GM21529 (cell line): ENCODE data around the gene BIN1.

ENCODE experiments used
- ATAC-seq: cut with Tn5 transposase; IDR thresholded peaks from one replicate; pipeline ENCODE4 v1.9.1; 2021; ENCODE audit not compliant: unreplicated experiment

The BIN1 gene

DNA sequence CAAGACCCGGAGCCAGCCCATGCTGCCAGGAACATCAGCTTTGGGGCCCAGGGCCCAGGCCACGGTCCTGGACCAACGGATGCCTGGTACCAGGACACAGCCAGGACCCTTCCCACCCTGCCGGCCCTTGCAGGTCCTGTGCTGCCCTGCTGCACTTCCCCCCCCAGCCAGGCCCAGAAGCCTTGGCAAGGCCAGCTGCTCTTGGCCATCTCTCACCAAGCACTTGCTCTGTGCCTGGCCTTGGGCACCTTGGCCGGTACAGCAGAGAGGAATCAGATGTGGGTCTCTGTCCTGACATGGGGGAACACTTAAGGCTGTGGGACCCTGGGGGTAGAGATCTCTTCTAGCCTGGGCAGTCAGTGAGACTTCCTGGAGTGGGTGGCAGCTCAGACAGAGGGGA is 28.9 kb downstream of the BIN1 start:
- ATAC-seq, result no peak

DNA sequence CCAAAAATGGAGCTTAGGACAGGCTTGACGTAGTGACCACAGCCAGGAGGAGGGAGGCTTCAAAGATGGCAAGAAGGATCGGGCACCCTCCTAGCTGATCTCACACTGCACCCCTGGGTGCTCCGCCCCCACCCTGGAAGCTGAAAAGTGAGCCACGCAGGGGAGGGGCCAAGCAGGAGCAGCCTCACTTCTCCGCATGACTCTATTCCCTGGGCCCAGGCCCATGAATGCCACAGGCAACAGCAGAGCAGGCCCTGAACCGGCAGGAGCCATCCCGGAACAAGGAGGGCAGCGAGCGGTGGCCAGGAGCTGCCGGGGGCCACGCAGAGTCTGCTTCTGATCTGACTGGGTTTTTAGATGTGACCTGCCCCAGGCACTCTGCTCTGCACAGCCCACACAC is 30.0 kb downstream of the BIN1 start:
- no peak for ATAC-seq

DNA sequence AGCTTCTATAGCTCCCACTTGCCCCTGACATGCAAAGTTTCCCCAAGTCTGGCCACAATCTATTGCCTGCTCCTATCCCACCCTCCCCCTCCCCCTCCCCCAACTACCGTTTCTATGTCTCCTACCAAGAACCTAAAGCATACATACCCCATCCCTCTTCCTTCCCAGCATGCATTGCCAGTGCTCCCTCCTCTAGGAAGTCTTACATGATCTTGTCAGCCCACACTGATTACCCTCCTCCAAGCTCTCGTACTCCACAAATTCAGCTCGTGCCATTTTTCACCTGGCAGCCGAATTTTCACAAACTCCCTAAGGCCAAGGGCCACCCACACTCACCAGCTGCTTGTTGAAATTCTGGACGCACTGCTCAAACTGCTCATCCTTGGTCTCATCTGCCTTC is 30.7 kb downstream of the BIN1 start:
- ATAC-seq, result no peak

DNA sequence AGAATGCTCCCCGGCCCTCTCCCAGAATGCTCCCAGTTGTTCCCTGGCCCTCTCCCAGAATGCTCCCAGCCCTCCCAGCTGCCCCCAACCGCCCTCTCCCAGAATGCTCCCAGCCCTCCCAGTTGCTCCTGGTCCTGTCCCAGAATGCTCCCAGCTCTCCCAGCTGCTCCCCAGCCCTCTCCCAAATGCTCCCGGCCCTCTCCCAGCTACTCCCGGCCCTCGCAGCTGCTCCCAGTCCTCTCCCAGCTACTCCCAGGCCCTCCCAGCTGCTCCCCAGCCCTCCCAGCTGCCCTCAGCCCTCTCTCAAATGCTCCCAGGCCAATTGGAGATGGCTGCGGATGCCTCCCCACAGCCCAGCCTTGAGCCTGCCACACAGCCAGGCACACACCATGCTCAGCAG is 31.1 kb downstream of the BIN1 start:
- no peak for ATAC-seq

DNA sequence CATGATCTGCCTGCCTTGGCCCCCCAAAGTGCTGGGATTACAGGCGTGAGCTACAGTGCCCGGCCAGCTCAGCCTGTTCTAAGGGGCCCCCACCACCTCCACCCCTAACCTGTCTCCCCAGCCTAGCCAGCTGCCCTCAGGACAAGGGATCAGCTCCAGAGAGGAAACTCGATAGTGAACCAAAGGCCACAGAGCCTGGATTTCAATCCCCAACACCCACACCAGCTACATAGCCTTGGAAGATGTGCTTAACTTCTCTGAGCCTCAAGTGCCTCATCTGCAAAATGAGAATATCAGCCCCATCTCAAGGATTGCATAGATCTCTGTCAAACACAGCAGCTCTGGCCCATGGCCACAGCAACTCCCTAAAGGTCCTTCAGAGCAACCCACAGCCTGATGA is 32.0 kb downstream of the BIN1 start:
- no peak for ATAC-seq

DNA sequence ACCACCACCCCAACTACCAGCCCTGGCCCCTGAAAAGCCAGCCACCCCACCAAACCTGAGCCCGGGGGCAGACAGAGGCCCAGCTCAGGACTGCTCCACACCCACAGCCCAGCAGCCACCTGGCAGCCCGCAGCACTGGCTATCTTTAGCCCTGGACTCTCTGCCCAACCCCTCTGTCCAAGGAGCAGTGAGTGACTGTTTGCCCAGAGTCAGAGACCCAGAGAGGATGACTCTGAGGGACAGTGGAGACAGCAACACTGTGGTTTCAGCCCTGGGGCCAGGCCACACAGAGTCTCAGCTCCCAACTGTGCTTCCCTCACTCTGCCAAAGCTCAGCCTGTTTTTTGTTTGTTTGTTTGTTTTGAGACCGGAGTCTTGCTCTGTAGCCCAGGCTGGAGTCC is 32.6 kb downstream of the BIN1 start:
- ATAC-seq, result no peak

DNA sequence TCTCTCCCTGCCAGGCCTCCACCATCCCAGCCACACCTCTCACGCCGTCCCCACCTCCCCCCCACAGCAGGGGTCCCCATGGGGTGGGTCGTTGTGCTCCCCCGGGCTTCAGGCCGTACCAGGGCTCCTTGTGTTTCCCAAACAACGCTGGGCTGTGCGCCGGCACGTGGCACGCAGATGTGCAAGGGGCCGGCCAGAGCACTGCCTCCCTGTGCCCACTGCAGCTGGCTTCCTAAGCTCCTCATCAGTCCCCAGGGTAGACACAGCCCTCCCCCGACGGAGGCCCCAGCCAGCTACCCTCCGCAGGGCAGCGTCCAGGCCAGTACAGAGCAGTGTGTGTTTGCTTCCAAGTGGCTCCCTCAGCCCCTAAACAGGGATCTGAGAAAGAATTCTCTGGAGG is 34.0 kb downstream of the BIN1 start:
- ATAC-seq, result no peak

DNA sequence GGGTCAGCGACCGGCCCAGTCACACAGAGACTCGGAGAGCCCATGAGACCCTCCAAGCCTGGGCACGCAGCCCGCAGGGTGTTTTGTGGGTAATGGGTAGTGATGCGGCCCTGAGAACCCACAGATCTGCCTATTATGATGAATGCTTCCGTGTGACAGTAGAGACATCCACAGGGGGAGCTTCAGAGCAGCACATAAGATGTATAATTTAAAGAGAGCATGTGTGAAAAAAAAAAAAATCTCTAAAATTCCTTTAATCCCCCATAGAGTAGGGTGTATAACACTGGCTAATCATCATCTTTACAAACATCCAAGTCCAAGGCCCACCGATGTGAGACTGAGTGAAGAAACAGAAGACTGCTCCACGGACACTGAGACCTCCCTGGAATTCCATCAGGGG is 34.6 kb downstream of the BIN1 start:
- ATAC-seq, result no peak

DNA sequence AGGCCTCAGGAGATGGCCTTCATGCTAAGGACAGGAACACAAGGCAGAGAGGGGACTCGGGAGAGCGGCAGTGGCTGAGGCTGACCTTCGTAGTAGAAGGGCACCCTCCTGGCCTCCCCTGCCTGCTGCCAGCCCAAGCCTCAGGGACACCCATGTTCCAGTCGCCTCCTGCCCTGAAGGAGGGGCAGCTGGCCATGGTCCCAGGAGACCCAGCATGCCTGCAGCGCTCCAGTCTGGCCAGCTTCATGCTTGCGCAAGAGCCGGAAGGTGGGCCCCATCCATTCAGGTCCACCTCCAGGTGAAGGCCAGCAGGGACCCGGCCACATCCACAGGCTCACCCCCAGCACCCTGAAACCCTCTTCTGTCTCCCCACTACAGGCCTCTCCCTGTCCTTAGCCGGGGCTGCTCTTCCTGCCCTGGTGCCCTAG is 35.0 kb downstream of the BIN1 start:
- ATAC-seq, result no peak

DNA sequence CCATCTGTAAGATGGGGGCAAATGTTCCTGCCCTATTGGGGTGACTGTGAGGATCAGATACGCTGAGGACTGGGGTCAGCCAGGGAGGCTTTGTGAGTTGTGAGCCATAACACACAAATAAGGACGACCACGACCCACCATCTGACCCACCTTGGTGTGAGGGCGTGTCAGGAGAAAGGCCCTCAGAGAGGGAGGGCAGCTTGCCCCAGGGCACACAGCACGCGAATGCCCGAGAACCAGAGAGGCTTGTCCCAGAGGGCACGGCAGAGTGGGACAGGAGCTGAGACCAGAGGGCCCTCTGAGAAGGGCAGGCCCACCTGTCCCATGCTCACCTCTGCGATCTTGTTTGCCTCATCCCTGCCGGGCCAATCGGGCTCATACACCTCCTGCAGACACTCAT is 36.7 kb downstream of the BIN1 start:
- ATAC-seq, result no peak

DNA sequence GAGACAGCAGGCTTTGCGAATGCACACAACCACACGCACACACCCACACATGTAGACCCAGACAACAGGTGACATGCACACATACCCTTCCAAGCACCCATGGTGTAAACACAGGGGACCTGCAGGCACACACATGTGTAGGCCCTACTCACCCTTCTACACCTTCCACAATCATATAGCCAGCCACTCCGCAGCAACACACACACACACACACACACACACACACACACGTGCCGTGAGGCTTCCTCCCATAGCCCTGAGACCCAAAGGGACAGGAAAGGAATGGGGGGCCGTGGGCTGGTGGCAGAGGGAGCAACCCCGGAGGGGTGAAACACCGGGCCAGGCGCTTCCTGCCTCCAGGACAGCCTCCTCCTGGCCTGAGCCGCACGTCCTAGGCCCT is 37.4 kb downstream of the BIN1 start:
- no peak for ATAC-seq

DNA sequence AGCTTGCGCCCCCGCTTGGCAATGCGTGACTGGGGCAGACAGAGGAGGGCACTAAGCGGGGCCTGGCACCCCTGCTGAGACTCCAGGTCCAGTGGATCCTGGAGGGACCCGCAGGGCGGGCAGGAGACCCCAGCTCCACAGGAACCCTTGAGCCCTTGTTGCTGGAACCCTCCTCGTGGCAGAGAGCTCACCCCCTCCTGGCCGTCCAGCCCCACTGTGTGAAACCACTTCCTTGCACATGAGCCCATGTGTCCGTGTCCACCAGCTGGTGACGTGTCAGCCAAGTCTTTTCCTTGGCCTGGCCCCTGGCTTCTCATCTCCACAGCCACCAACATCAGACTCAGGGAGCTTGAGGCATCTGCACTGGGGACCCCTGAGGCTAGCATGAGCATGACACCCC is 38.0 kb downstream of the BIN1 start:
- ATAC-seq, result no peak

DNA sequence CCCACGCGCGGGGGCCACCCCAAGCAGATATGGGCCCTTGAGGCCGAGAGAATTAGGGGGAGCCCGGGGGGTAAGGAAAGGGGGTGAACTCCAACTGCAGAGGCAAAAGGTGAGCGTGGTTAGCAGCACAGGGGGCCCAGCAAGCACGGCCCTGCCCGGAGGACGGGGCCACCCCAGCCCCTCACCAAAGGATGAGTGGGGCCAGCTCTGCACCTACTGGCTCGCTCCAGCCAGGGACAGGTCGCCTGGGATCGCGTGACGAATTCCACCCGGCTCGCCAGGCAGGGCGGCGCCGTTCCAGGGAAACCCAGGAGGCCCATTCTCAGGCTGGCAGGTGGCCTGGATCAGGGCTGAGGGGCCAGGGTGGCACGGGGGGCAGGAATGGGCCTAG is 38.6 kb downstream of the BIN1 start:
- no peak for ATAC-seq

DNA sequence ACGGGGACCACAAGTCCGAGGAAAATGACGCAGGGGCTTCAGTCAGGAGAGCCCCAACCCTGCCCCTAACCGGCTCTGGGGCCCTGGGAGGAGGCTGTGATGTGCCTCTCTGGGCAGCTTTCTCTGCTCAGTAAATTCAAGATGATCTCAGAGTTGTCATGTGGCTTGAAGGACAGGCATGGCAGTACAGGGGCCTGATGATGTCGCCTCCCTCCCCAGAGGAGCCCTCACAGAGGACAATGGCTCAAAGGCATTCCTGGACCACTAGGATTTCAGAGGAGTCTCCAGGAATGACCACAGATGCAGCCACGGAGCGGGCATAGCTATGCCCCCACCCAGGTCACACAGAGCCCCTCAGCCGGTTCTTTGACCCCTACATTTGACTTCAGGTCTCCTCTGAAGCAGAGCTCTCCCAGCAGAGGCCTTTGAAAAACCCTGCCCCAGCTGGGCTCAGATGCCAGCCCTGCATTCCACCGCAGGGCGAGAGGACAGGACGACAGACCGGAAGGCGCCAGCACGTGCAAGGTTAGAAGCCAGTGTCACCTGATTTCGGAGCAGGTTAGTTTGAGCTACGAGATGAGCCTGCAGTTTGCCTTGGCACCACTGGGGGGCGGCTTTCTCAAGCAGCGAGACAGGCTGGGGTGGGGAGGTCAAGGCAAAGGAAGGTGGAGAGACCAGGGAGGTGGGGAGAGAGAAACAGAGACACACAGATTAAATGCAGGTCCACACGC is 39.2 kb downstream of the BIN1 start:
- peak; percentile 38 for ATAC-seq

DNA sequence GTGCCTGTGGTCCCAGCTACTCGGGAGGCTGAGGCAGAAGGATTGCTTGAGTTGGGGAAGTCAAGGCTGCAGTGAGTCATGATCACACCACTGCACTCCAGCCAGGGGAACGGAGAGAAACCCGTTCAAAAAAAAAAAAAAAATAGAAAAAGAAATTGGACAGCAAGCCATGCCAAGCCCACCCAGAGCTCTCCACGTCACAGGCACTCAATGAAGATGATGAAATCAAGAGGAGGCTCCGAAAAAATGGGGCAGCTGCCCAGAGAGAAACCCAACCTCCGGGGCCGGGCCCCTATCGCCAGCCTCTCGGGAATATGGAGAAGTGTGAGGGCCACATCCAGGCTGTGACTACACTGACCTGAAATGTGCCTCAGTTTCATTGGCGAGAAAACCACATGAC is 40.0 kb downstream of the BIN1 start:
- no peak for ATAC-seq

DNA sequence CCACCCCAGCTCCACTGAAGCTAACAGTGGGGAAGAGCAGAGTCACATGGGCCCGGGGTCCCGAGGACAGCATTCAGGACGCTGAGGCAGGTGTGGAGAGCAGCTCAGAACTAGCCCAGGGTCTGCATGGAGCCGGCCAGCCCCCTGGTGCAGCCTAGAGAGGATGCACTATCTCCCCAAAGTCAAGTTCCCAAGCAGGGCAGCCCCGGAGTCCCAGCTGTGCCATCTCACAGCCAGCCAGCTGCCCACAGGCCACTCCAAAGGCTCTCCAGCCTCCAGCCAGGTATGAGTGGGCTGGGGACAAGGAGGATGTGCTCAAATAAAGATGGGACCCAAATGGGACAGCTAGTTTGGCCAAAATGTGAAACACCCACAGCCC is 41.0 kb downstream of the BIN1 start:
- ATAC-seq, result no peak

DNA sequence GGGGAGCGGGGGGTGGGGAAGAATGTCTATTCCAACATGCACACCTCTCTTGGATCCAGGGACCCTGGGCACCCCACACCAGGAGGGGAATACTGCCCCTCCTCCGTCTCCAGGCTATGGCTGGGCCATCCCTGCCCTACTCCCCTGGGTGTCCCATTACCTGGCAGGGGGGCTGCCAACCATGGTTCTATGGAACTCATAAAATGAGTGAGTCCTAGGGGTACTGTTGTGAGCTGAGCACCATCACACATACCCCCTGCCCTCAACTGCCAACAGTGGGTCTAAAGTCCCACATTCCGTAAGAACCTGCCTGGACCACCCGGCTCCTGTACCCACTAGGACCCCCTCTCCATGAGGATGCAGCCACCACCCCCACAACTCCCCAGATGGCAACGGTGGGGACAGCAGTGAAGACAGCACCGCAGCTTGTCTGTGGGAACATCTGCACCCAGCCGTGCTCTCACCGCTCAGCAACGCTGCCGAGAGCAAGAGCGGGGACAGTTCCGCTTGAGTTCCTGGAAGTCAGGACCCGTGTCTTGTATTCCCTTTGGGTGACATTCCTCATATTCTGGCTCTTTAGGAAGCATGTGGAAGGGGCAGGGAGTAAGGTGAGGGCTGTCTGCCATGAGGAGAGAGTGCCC is 41.5 kb downstream of the BIN1 start:
- no peak for ATAC-seq

DNA sequence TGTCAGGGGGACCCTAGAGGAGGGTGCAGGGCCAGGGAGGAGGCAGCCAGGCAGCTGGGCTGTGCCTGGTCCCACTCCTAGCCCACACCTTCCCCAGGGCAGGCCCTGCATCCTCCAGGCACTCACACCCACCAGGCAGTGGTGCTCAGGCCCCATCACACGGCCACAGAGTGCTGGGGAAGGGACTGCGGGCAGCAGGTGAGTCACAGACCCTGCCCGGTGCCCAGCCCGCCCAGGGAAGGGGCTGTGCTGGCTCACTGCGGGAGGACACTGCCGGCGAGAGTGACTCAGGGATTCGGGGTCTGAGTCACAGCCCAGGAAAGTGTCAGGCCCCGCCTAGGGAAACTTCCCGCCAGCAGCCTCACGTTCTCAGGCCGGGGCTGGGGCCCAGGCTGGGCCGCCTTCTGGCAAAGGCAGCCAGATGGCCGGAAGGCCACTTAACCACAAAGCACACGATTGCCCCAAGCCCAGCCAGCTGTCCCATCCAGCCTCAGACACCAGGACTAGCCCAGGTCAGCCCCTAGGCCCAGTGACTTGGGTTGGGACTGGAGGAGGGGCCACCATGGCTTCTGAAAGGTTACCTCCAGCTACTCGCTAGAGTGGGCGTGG is 42.2 kb downstream of the BIN1 start:
- peak; percentile 89 for ATAC-seq

DNA sequence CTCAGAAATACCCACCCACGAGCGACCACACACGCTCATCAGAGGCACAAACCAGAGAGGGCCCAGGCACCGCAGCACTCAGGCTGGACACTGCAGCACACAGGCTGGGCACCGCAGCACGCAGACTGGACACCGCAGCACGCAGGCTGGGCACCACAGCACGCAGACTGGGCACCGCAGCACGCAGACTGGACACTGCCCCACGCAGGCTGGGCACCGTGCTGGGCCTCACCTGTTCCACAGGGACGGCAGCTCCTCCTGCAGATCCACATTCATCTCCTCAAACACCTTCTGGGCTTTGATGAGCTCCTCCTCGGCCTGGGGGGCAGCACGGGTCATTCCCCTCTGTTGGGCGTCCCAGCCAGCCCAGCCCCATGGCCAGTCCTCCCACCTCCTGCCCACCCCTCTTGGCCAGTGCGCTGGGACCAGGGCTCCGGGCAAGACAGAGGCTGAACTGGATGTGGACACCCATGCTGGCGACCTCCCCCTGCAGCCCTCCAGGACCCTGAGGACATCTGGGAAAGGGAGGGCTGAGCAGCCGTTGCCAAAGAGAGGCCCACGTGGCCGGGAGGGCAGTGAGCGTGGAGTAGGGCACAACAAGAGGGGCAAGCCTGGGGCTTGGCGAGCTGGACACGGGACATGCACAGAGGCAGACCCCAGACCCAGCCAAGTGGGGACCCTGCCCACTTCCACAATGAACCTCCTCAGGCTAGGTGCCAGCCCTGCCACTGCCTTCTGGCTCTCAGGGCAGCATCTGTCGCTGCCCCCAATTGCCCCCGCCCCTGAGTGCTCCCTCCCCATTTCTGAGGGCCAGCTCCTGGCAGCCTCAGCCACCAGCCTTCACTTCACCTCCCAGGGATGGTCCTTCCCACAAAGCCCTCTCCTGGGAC is 43.0 kb downstream of the BIN1 start:
- ATAC-seq, result no peak

DNA sequence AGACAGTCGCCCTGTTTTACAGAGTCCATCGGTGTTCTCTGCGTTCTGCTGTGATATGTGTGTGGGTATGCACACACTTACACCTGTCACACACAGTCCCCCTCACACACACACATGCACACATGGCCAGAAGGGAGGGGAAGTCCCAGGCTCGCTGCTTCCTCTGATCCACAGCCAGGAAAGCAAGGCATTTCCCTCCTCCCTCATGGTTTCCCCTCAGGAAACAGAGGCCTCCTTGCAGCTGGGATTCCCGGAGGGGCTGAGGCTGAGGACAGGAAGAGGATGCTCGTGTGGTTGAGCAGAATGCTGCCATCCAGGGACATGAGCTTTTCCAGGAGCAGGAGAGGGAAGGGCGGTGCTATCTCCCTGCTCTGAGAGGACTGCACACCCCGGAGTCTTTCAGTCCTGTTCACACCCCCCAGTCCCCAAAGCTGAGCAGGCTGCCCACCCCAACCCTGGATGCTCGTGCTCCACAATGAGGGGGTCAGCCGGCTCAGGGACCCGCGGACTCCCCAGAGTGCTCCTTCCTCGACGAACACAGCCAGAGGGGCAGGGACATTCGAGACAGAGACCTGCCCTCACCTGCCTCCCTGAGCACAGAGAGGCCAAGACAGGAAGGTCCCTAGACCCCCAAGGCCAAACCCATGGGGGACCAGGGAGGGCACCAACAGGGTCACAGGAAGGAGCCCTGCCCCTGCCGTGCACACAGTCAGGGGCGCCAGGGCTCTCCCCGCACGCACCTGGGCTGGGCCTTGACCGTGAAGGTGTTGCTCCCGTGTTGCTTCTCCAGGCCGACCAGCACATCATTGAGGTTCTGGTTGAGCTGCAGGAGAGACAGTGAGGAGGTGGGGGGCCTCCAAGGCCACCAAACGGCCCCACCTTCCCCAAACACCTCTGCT is 45.3 kb downstream of the BIN1 start:
- ATAC-seq, result no peak
